HG03175 (cell line): ENCODE results near the gene KLK1.
"Not testable (repeated sequence)": the region's sequence is repeated elsewhere in the genome, so short reads cannot be mapped to it uniquely, and the experiment has no call there.

ENCODE experiments used
- ATAC-seq: cut with Tn5 transposase; IDR thresholded peaks from one replicate; pipeline ENCODE4 v1.9.1; 2021; ENCODE audit warnings: mild to moderate bottlenecking, moderate library complexity; ENCODE audit not compliant: unreplicated experiment

Gene KLK1

DNA sequence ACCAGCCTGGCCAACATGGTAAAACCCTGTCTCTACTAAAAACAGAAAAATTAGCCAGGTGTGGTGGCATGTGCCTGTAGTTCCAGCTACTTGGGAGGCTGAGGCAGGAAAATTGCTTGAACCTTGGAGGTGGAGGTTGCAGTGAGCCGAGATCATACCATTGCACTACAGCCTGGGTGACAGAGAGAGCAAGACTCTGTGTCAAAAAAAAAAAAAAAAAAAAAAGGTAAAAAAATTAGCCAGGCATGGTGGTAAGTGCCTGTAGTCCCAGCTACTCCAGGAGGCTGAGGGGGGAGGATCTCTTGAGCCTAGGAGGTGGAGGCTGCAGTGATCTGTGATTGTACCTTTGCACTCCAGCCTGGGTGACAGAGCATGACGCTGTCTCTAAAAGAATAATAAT, 53.4 kb downstream of the KLK1 start, which contains the start of gene GPR32:
Gene GPR32 (plus strand): TSS at position 301 of the 400 bp plus-strand sequence. CDS start 137 bp downstream, outside the sequence.
- not testable (repeated sequence) for ATAC-seq
